Transverse colon (tissue), 4 donors: ENCODE results near the gene TMTC1. TPM values are rescaled to one million over a fixed set of nuclear protein-coding genes. Genes with fewer than 3 reads are reported as not detected.

Experiments
- DNase-seq: peaks from one replicate; pipeline ENCODE4 v3.0.0-alpha.2; 2019
- H3K27ac ChIP-seq, 4 donors: fragments of 200-600 bp; sonication (generic); 2 replicates each; pipeline ENCODE4 v1.5.1; 2016 to 2018; ENCODE audit warnings: inconsistent platforms in 4 of 4
- H3K27me3 ChIP-seq: fragments of 200-600 bp; sonication (generic); 2 replicates; pipeline ENCODE4 v1.5.1; 2017; ENCODE audit warnings: inconsistent platforms
- H3K36me3 ChIP-seq, 4 donors: fragments of 200-600 bp; sonication (generic); 2 replicates each; pipeline ENCODE4 v1.5.1; 2017 to 2019; ENCODE audit warnings: inconsistent platforms in 4 of 4
- H3K4me1 ChIP-seq, 4 donors: fragments of 200-600 bp; sonication (generic); 2 replicates each; pipeline ENCODE4 v1.5.1; 2017 to 2020; ENCODE audit warnings: inconsistent platforms in 4 of 4
- H3K4me3 ChIP-seq, 4 donors: fragments of 200-600 bp; sonication (generic); 1 replicate in 1 of 4; 2 replicates in 3 of 4; pipeline versions ENCODE4 v1.5.1 to v1.6.1; 2017 to 2019; ENCODE audit warnings: inconsistent platforms in 4 of 4
- H3K9me3 ChIP-seq, 2 donors: fragments of 200-600 bp; sonication (generic); 2 replicates each; pipeline ENCODE4 v1.5.1; 2017 to 2019; ENCODE audit warnings: inconsistent platforms in 2 of 2
- EP300 ChIP-seq: sonication (generic); formaldehyde crosslinking; IDR thresholded peaks from one replicate; pipeline ENCODE4 v1.6.1; 2017; ENCODE audit warnings: antibody characterized with exemption, low read depth
- POLR2A ChIP-seq: fragments of 450-650 bp; IDR thresholded peaks from one replicate; pipeline ENCODE4 v1.6.1; 2016; ENCODE audit warnings: antibody characterized with exemption, mild to moderate bottlenecking, moderate library complexity
- POLR2AphosphoS5 ChIP-seq, 3 donors: sonication (generic); formaldehyde crosslinking; IDR thresholded peaks; one replicate each; pipeline ENCODE4 v1.6.1; 2016; ENCODE audit warnings: antibody characterized with exemption in 3 of 3
- WGBS, 2 donors: methylation state at CpG; one replicate each; pipeline ENCODE4 v1.1.5; 2018; ENCODE audit warnings: low coverage in 1 of 2; 5-methylcytosine and 5-hydroxymethylcytosine counted together
- in situ Hi-C, 4 donors: fragments of 200-750 bp; cut with MboI; loops; one replicate each; pipeline versions ENCODE4 v1.15.0 to v1.15.1; 2017; ENCODE audit warnings: low sequenced_read_pairs in 3 of 4, low pct_ligation_motif_present in 1 of 4, low pct_unique_long_range_greater_than_20kb in 1 of 4
- intact Hi-C: fragments of 100-400 bp; cut with DNase I; formaldehyde crosslinking; loops from one replicate; pipeline ENCODE4 v1.15.1; 2023; ENCODE audit warnings: low total_unique reads
- total RNA-seq, 4 donors: library from RNA; depleted of rRNA; stranded (reverse); fragments of >200 nt; gene quantifications; one replicate each; pipeline ENCODE4 v1.1.0, GENCODE V29; 2016
- TF ChIP-seq, protein P1 (sequence below), 5 experiments: fragments of 200-600 bp in 3 of 5; fragments of 450-650 bp in 2 of 5; sonication (generic) in 3 of 5; IDR thresholded peaks; 1 replicate in 2 of 5; 2 replicates in 3 of 5; pipeline ENCODE4 v1.5.1; 2016 to 2017; ENCODE audit warnings: antibody characterized with exemption in 5 of 5, inconsistent platforms in 3 of 5, mild to moderate bottlenecking in 2 of 5, moderate library complexity in 1 of 5

TMTC1 gene
- total RNA-seq, 4 donors from 2014 or later, result 10.2 to 26.9 (median 16.9) TPM

DNA sequence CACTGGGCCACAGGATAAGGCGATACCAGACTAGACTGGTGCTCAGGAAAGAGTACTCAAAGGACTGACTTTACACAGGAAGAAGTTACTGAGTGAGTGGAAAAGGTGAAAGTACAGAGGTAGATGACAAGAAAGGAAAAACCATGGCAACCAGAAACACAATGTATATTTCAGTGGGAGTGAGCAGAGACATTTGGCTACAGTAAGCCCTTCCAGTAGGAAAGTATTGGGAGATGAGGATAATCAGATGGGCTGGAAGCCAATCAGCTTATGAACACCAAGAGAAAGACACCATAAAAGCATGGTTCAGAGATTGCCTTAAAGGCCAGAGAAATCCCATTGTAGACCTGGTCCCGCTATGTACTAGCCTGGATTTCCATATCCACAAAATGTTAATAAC, 51.6 kb downstream of the TMTC1 start:
- DNase-seq, result no peak
- Histone ChIP-seq H3K4me1 (peaks cover 0 to 20% (median 6%) of the 10 kb centered on the region in 4 donors), H3K27me3 (no peaks in the 10 kb centered on the region), H3K36me3 (no peaks in the 10 kb centered on the region), H3K27ac (peak overlapping the region in 2 of 4 donors; percentile 12 to 32), H3K4me3 (no peak overlapping the region), H3K9me3 (no peaks in the 10 kb centered on the region)
- TF ChIP-seq POLR2AphosphoS5 (IDR thresholded peaks at IDR 0.05) (no peak), EP300 (no peak), POLR2A (no peak)
- TF ChIP-seq, protein P1, sequence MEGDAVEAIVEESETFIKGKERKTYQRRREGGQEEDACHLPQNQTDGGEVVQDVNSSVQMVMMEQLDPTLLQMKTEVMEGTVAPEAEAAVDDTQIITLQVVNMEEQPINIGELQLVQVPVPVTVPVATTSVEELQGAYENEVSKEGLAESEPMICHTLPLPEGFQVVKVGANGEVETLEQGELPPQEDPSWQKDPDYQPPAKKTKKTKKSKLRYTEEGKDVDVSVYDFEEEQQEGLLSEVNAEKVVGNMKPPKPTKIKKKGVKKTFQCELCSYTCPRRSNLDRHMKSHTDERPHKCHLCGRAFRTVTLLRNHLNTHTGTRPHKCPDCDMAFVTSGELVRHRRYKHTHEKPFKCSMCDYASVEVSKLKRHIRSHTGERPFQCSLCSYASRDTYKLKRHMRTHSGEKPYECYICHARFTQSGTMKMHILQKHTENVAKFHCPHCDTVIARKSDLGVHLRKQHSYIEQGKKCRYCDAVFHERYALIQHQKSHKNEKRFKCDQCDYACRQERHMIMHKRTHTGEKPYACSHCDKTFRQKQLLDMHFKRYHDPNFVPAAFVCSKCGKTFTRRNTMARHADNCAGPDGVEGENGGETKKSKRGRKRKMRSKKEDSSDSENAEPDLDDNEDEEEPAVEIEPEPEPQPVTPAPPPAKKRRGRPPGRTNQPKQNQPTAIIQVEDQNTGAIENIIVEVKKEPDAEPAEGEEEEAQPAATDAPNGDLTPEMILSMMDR (IDR thresholded peaks at IDR 0.05), result no peak
- 83 to 86% methylated on average over 2 of the region's 2 CpGs for WGBS, 2 donors
- in situ Hi-C loops (no loop called here), intact Hi-C loops (no loop called here)

DNA sequence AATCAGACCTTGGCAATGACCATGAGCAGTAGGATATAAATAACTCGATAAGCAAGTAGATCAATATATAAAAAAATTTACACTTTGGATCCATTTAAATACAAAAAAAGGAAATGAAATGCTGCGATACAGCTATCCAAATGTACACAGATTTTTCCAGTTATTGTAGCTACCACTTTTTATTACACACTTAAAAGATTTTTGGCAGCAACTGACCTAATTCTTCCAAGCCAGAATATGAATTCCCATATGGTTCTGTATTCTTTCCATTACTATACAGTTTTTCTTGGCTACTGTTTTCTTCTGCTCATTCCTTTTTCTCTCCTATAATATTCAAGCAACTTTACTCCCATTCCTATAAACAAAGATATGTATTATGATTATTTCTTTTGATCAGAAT, 52.2 kb downstream of the TMTC1 start:
- H3K4me1 ChIP-seq, result peaks cover 0 to 20% (median 7%) of the 10 kb centered on the region in 4 donors
- peak overlapping the region in 3 of 4 donors; percentile 12 to 32 (median 28) for H3K27ac ChIP-seq
- 41 to 48% methylated on average over 2 of the region's 2 CpGs for WGBS, 2 donors
- H3K36me3 ChIP-seq, result no peaks in the 10 kb centered on the region
- no peaks in the 10 kb centered on the region for H3K9me3 ChIP-seq
- H3K4me3 ChIP-seq, result no peak overlapping the region
- TF ChIP-seq EP300 (no peak), POLR2AphosphoS5 (IDR thresholded peaks at IDR 0.05) (no peak)
- TF ChIP-seq, protein P1 (IDR thresholded peaks at IDR 0.05), result no peak
- intact Hi-C loops, result no loop called here
- H3K27me3 ChIP-seq, result no peaks in the 10 kb centered on the region
- no peak for DNase-seq
- in situ Hi-C loops, result no loop called here

DNA sequence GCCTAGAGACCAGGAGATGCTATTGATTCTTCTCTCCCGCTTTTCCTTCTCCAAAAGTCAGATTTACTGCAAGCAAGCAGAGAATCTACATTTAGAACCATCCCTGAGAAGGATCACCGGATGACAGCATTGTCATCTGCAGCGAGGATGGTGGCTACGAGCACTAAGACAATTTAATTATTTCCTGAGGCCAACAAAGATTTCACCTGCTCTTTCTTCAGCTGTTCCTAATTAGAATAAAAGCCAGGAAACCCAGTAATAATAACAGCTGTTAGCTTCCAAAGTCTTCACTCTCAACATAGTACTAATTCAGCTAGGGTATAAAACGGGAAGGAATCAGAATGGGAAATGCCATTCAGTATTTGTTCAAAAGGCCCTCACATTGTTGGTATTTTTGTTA, 53.3 kb downstream of the TMTC1 start:
- no peak for DNase-seq
- H3K36me3 ChIP-seq, result no peaks in the 10 kb centered on the region
- intact Hi-C loops (no loop called here), in situ Hi-C loops (no loop called here)
- H3K27me3 ChIP-seq, result no peaks in the 10 kb centered on the region
- no peak overlapping the region for H3K27ac ChIP-seq
- H3K4me1 ChIP-seq, result peaks cover 0 to 24% (median 10%) of the 10 kb centered on the region in 4 donors
- WGBS, 2 donors, result 79 to 81% methylated on average over 4 to 5 of the region's 5 CpGs
- H3K4me3 ChIP-seq, result no peak overlapping the region
- TF ChIP-seq EP300 (no peak), POLR2AphosphoS5 (IDR thresholded peaks at IDR 0.05) (no peak), POLR2A (no peak)
- TF ChIP-seq, protein P1 (IDR thresholded peaks at IDR 0.05), result no peak
- no peaks in the 10 kb centered on the region for H3K9me3 ChIP-seq

DNA sequence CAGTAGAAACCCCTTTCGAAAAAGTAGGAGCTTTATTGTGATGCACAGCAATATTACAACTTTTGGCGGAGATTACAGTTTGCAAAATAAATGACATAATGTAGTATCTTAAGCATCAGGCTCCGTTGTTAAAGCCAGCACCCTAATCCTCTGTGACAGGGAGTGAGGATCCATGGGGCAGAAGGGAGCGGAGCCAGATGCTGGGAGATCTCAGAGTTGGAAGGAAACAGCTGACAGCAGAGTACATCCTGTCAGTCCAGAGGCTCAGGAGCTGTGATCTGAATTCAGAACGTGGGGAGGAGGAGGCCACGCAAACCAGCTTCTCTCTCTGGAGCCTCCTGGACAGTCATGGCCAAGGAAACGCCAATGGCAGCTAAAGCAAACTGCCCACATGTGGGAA, 55.7 kb downstream of the TMTC1 start:
- 72 to 74% methylated on average over 6 to 7 of the region's 7 CpGs for WGBS, 2 donors
- no peaks in the 10 kb centered on the region for H3K27me3 ChIP-seq
- peak overlapping the region in 2 of 4 donors; percentile 12 to 64 for H3K27ac ChIP-seq
- intact Hi-C loops (no loop called here), in situ Hi-C loops (no loop called here)
- H3K4me3 ChIP-seq, result no peak overlapping the region
- no peaks in the 10 kb centered on the region for H3K9me3 ChIP-seq
- no peaks in the 10 kb centered on the region for H3K36me3 ChIP-seq
- no peak for TF ChIP-seq POLR2AphosphoS5 (IDR thresholded peaks at IDR 0.05)
- TF ChIP-seq EP300, result no peak
- TF ChIP-seq, protein P1 (IDR thresholded peaks at IDR 0.05), result no peak
- no peak for TF ChIP-seq POLR2A
- peaks cover 0 to 17% (median 6%) of the 10 kb centered on the region in 4 donors for H3K4me1 ChIP-seq
- no peak for DNase-seq
